GM19467 (cell line): ENCODE measurements around the gene FBXO8.
"Not testable (repeated sequence)": the region's sequence is repeated elsewhere in the genome, so short reads cannot be mapped to it uniquely, and the experiment has no call there.

Experiments used
- ATAC-seq: cut with Tn5 transposase; IDR thresholded peaks from one replicate; pipeline ENCODE4 v1.9.1; 2021; ENCODE audit warnings: mild to moderate bottlenecking, moderate library complexity; ENCODE audit not compliant: unreplicated experiment

The FBXO8 gene

GRCh38 chr4:174283507-174284471 is at the start of gene FBXO8, which contains the start of gene CEP44:
TSS of gene FBXO8 (minus strand) at chr4:174283667. CDS start at chr4:174263092, 20,575 bp downstream.
TSS of gene CEP44 (plus strand) at chr4:174283911. CDS start at chr4:174299122, 15,211 bp downstream.
- ATAC-seq, result peak; percentile 57

GRCh38 chr4:174332741-174333493 is 49.5 kb upstream of the FBXO8 start:
- ATAC-seq, result no peak

GRCh38 chr4:174324725-174325124 is 41.3 kb upstream of the FBXO8 start:
- no peak for ATAC-seq

GRCh38 chr4:174324236-174324635 is 40.8 kb upstream of the FBXO8 start:
- no peak for ATAC-seq

- no peak for ATAC-seq
Measured at GRCh38 chr4:174320494-174321199, 37.2 kb upstream of the FBXO8 start.

- ATAC-seq, result no peak
Measured at GRCh38 chr4:174318829-174319764, 35.6 kb upstream of the FBXO8 start.

GRCh38 chr4:174317531-174317930 is 34.1 kb upstream of the FBXO8 start:
- ATAC-seq, result no peak

- no peak for ATAC-seq
Measured at GRCh38 chr4:174316954-174317353, 33.5 kb upstream of the FBXO8 start.

- no peak for ATAC-seq
Measured at GRCh38 chr4:174316546-174316945, 33.1 kb upstream of the FBXO8 start.

GRCh38 chr4:174314770-174315169 is 31.3 kb upstream of the FBXO8 start:
- ATAC-seq, result no peak

- ATAC-seq, result no peak
Measured at GRCh38 chr4:174314274-174314673, 30.8 kb upstream of the FBXO8 start.

GRCh38 chr4:174312993-174313392 is 29.5 kb upstream of the FBXO8 start:
- no peak for ATAC-seq

GRCh38 chr4:174307694-174308093 is 24.2 kb upstream of the FBXO8 start:
- no peak for ATAC-seq

GRCh38 chr4:174305961-174306360 is 22.5 kb upstream of the FBXO8 start:
- ATAC-seq, result no peak

- ATAC-seq, result no peak
Measured at GRCh38 chr4:174304664-174305063, 21.2 kb upstream of the FBXO8 start.

- no peak for ATAC-seq
Measured at GRCh38 chr4:174303687-174304086, 20.2 kb upstream of the FBXO8 start.

- not testable (repeated sequence) for ATAC-seq
Measured at GRCh38 chr4:174295142-174295541, 11.7 kb upstream of the FBXO8 start.

- ATAC-seq, result not testable (repeated sequence)
Measured at GRCh38 chr4:174294641-174295040, 11.2 kb upstream of the FBXO8 start.

- no peak for ATAC-seq
Measured at GRCh38 chr4:174292473-174292872, 9.0 kb upstream of the FBXO8 start.

- no peak for ATAC-seq
Measured at GRCh38 chr4:174286870-174287269, 3.4 kb upstream of the FBXO8 start.
